HepG2 (cell line): ENCODE data around the gene MIF4GD. TPM values are rescaled to one million over a fixed set of nuclear protein-coding genes. Genes with fewer than 3 reads are reported as not detected.

Experiments
- ATAC-seq: fragments of 200-7000 bp; cut with Tn5 transposase; 3 replicates; pipeline ENCODE4 v1.9.1; 2020; ENCODE audit warnings: mild to moderate bottlenecking, moderate library complexity
- BruUV-seq: library from RNA; stranded (reverse); fragments of 400-500 nt; replicated peaks from 2 replicates; lab custom pipeline; 2021; lab: Mats Ljungman, UMichigan
- CTCF ChIA-PET: fragments of 300-600 bp; formaldehyde crosslinking; extraction: SDS; loops from one replicate; lab custom pipeline; 2021; ENCODE audit warnings: low total read pairs, inconsistent platforms, low intra/inter-chr PET ratio; lab: Yijun Ruan, JAX
- POLR2A ChIA-PET: fragments of 350-600 bp; sonication (Branson Sonifier 250); formaldehyde crosslinking; loops from one replicate; lab custom pipeline; 2020; ENCODE audit warnings: antibody characterized with exemption, inconsistent platforms; lab: Yijun Ruan, JAX
- DNase-seq: peaks from one replicate; pipeline ENCODE4 v3.0.0-alpha.2; 2015; ENCODE audit warnings: low spot score
- FAIRE-seq: peaks from 3 replicates; lab custom pipeline; 2011; peaks lifted over from hg19 to GRCh38; lab: Jason Lieb, UNC
- H2AFZ ChIP-seq: one replicate; pipeline ENCODE4 v1.6.1; 2011; ENCODE audit warnings: low read length, inconsistent platforms
- H3K27ac ChIP-seq: fragments of 300-600 bp; 3 replicates; pipeline ENCODE4 v1.8.0; 2011; ENCODE audit warnings: mixed run types, mild to moderate bottlenecking, mixed read lengths, low read length, inconsistent platforms; ENCODE audit not compliant: insufficient read depth; ENCODE audit errors: extremely low read length
- H3K27me3 ChIP-seq, 2 experiments: fragments of 200-600 bp in 1 of 2; 2 replicates in 1 of 2; 3 replicates in 1 of 2; pipeline versions ENCODE4 v1.6.0 to v1.8.0; 2011; ENCODE audit warnings: low read length in 2 of 2, mild to moderate bottlenecking in 2 of 2, moderate library complexity in 2 of 2, inconsistent platforms in 1 of 2; ENCODE audit not compliant: insufficient read depth in 2 of 2, control insufficient read depth in 1 of 2
- H3K36me3 ChIP-seq, 2 experiments: fragments of 200-600 bp in 1 of 2; replicated peaks in 1 of 2; 2 replicates in 1 of 2; 3 replicates in 1 of 2; pipeline versions ENCODE4 v1.5.1 to v1.8.0; 2011; ENCODE audit warnings: low read length in 2 of 2, inconsistent platforms in 1 of 2; ENCODE audit not compliant: insufficient read depth in 2 of 2, control insufficient read depth in 1 of 2
- H3K4me1 ChIP-seq: 2 replicates; pipeline ENCODE4 v1.5.1; 2012; ENCODE audit warnings: low read length, inconsistent platforms; ENCODE audit not compliant: insufficient read depth
- H3K4me2 ChIP-seq: 2 replicates; pipeline ENCODE4 v1.6.0; 2011; ENCODE audit warnings: low read depth, low read length, inconsistent platforms
- H3K4me3 ChIP-seq, 3 experiments: fragments of 200-600 bp in 1 of 3; sonication (generic), shearing (Covaris generic) in 1 of 3; replicated peaks in 1 of 3; 2 replicates each; pipeline ENCODE4 v1.5.1; 2011 to 2016; ENCODE audit warnings: low read length in 3 of 3, inconsistent platforms in 2 of 3, low read depth in 2 of 3, mild to moderate bottlenecking in 2 of 3, control low read depth in 1 of 3, mixed read lengths in 1 of 3; ENCODE audit not compliant: insufficient read depth in 1 of 3
- H3K79me2 ChIP-seq: one replicate; pipeline ENCODE4 v1.6.1; 2011; ENCODE audit warnings: low read length, inconsistent platforms; ENCODE audit not compliant: insufficient read depth
- H3K9ac ChIP-seq: 2 replicates; pipeline ENCODE4 v1.6.0; 2011; ENCODE audit warnings: mild to moderate bottlenecking, low read depth, low read length, inconsistent platforms; ENCODE audit not compliant: insufficient read depth
- H3K9me3 ChIP-seq: 2 replicates; pipeline ENCODE4 v1.5.1; 2012; ENCODE audit warnings: mild to moderate bottlenecking, low read length
- H4K20me1 ChIP-seq: 2 replicates; pipeline ENCODE4 v1.6.0; 2011; ENCODE audit warnings: inconsistent platforms, mild to moderate bottlenecking, low read length, moderate library complexity; ENCODE audit not compliant: insufficient read depth
- AFF4 ChIP-seq: sonication (generic); formaldehyde crosslinking; IDR thresholded peaks from 2 replicates; pipeline ENCODE4 v1.4.0; 2020; ENCODE audit warnings: missing genetic modification reagents
- CEBPB ChIP-seq: IDR thresholded peaks from 2 replicates; pipeline ENCODE4 v1.6.1; 2011; ENCODE audit warnings: low read depth, low read length, improper control_type of control experiment, borderline replicate concordance
- CEBPG ChIP-seq: IDR thresholded peaks from 2 replicates; pipeline ENCODE4 v1.6.1; 2016
- DPF2 ChIP-seq: sonication (generic); formaldehyde crosslinking; IDR thresholded peaks from 2 replicates; pipeline ENCODE4 v1.4.0; 2020; ENCODE audit warnings: mild to moderate bottlenecking, low read depth, missing genetic modification reagents, borderline replicate concordance
- HNF4G ChIP-seq, 2 experiments: sonication (generic) in 1 of 2; formaldehyde crosslinking in 1 of 2; IDR thresholded peaks; 2 replicates each; pipeline versions ENCODE4 v1.4.0 to v1.6.1; 2011 to 2020; ENCODE audit warnings: borderline replicate concordance in 2 of 2, low read depth in 2 of 2, mild to moderate bottlenecking in 2 of 2, low read length in 1 of 2, missing genetic modification reagents in 1 of 2, moderate library complexity in 1 of 2
- KDM2A ChIP-seq: sonication (generic); formaldehyde crosslinking; IDR thresholded peaks from 2 replicates; pipeline ENCODE4 v1.4.0; 2020; ENCODE audit warnings: low read depth, missing genetic modification reagents, borderline replicate concordance
- NR2F2 ChIP-seq: IDR thresholded peaks from 2 replicates; pipeline ENCODE4 v1.6.1; 2012; ENCODE audit warnings: low read depth, inconsistent platforms, borderline replicate concordance
- RARA ChIP-seq: IDR thresholded peaks from 2 replicates; pipeline ENCODE4 v1.6.1; 2016; ENCODE audit warnings: missing genetic modification reagents, missing compliant biosample characterization
- SCMH1 ChIP-seq: sonication (generic); formaldehyde crosslinking; IDR thresholded peaks from 2 replicates; pipeline ENCODE4 v1.9.0; 2021; ENCODE audit warnings: missing genetic modification reagents, mild to moderate bottlenecking, borderline replicate concordance
- THAP8 ChIP-seq: sonication (generic); formaldehyde crosslinking; IDR thresholded peaks from 2 replicates; pipeline ENCODE4 v1.5.1; 2020; ENCODE audit warnings: missing genetic modification reagents, mild to moderate bottlenecking, borderline replicate concordance
- TMF1 ChIP-seq: sonication (generic); formaldehyde crosslinking; IDR thresholded peaks from 2 replicates; pipeline ENCODE4 v1.8.1; 2022; ENCODE audit warnings: low read depth, missing genetic modification reagents
- XBP1 ChIP-seq: sonication (generic); formaldehyde crosslinking; IDR thresholded peaks from 2 replicates; pipeline ENCODE4 v1.5.0; 2020; ENCODE audit warnings: missing genetic modification reagents
- ZFP41 ChIP-seq: sonication (generic); formaldehyde crosslinking; IDR thresholded peaks from 2 replicates; pipeline ENCODE4 v1.4.0; 2020; ENCODE audit warnings: mild to moderate bottlenecking, missing genetic modification reagents, borderline replicate concordance
- ZNF362 ChIP-seq: sonication (generic); formaldehyde crosslinking; IDR thresholded peaks from 2 replicates; pipeline ENCODE4 v1.4.0; 2020; ENCODE audit warnings: missing genetic modification reagents, mild to moderate bottlenecking, borderline replicate concordance
- ZNF451 ChIP-seq: sonication (generic); formaldehyde crosslinking; IDR thresholded peaks from 2 replicates; pipeline ENCODE4 v1.5.0; 2020; ENCODE audit warnings: mild to moderate bottlenecking, missing genetic modification reagents
- WGBS: methylation state at CpG from one replicate; pipeline ENCODE4 v1.1.6; 2017; ENCODE audit warnings: low lambda C conversion rate; 5-methylcytosine and 5-hydroxymethylcytosine counted together
- in situ Hi-C: cut with HindIII; loops from 2 replicates; pipeline ENCODE4 v1.10.0; 2017; ENCODE audit warnings: low pct_unique_long_range_greater_than_20kb; ENCODE audit not compliant: extremely low pct_ligation_motif_present
- intact Hi-C: fragments of 100-400 bp; cut with micrococcal nuclease; formaldehyde crosslinking; loops from one replicate; pipeline ENCODE4 v1.10.0; 2022; ENCODE audit not compliant: unreplicated experiment
- polyA plus RNA-seq, 8 experiments: library from polyadenylated mRNA; depleted of rRNA in 3 of 8; stranded (reverse) in 7 of 8; unstranded in 1 of 8; fragments of >200 nt; fragmentation: Illumina TruSeq in 4 of 8; extraction: Trizol in 4 of 8; gene quantifications; 2 replicates each; pipeline versions ENCODE4 v1.2.1 to v1.2.3, GENCODE V29; 2011 to 2016; ENCODE audit warnings: low read depth in 4 of 8, missing spikeins in 1 of 8, mixed read lengths in 1 of 8; ENCODE audit not compliant: insufficient read depth in 1 of 8
- total RNA-seq, 5 experiments: library from RNA; depleted of rRNA; stranded (reverse); fragments of >200 nt; fragmentation: Illumina TruSeq; extraction: Trizol; gene quantifications; 2 replicates each; pipeline ENCODE4 v1.2.3, GENCODE V29; 2016; ENCODE audit warnings: low read depth in 1 of 5

MIF4GD gene
- total and polyA plus RNA-seq, 2 of the 13 experiments (the other 11 are each of a cell fraction or from before 2014, with no cell fraction given): 14.0 to 28.0 TPM

- CTCF ChIA-PET: no interaction called here
- intact Hi-C loops (no loop called here), in situ Hi-C loops (no loop called here)
- WGBS: 68% methylated on average over 7 of the region's 7 CpGs
- H3K36me3 ChIP-seq: no peaks in the 10 kb centered on the region
- ATAC-seq: no peak
- H3K27me3 ChIP-seq: no peaks in the 10 kb centered on the region
- H3K9me3 ChIP-seq: no peaks in the 10 kb centered on the region
- no peak for DNase-seq
- H3K4me2 ChIP-seq: no peak overlapping the region
- no peak for FAIRE-seq
- H4K20me1 ChIP-seq: no peaks in the 10 kb centered on the region
- POLR2A ChIA-PET: interaction anchor here (0.9 to 1.0 kb wide), 2 partner anchors 11 to 94 kb away, joined by 3 to 4 read pairs; partner anchors contain the start of gene SLC25A19
- no peak overlapping the region for H2AFZ ChIP-seq
- no TSS peak for BruUV-seq
- H3K27ac ChIP-seq: no peak overlapping the region
- H3K79me2 ChIP-seq: no peaks in the 10 kb centered on the region
- H3K4me1 ChIP-seq: peaks cover 30% of the 10 kb centered on the region
- H3K9ac ChIP-seq: no peak overlapping the region
- H3K4me3 ChIP-seq: no peak overlapping the region
- TF ChIP-seq HNF4G (IDR thresholded peaks at IDR 0.05; ENCODE audit: borderline replicate concordance, low read depth, low read length) (no peak), HNF4G (CRISPR knock-in tag; IDR thresholded peaks at IDR 0.05; ENCODE audit: borderline replicate concordance, low read depth) (no peak), RARA (CRISPR knock-in tag) (no peak), SCMH1 (CRISPR knock-in tag) (no peak), TMF1 (CRISPR knock-in tag) (no peak), XBP1 (CRISPR knock-in tag) (no peak), DPF2 (CRISPR knock-in tag) (no peak), ZNF362 (0 out of 2 replicates have a peak, but pooled peaks have one; percentile 13), CEBPG (CRISPR knock-in tag) (peak; percentile 42; the same call in 1 of the 2 replicates), ZFP41 (CRISPR knock-in tag) (no peak), NR2F2 (no peak), CEBPB (peak; percentile 74; the same call in 1 of the 2 replicates), KDM2A (CRISPR knock-in tag) (no peak), ZNF451 (no peak), AFF4 (CRISPR knock-in tag) (no peak), THAP8 (CRISPR knock-in tag) (no peak)
Observed at GRCh38 chr17:75300280-75300679, 29.2 kb upstream of the MIF4GD start.
